ENCODE data around the gene ENC1.

DNA sequence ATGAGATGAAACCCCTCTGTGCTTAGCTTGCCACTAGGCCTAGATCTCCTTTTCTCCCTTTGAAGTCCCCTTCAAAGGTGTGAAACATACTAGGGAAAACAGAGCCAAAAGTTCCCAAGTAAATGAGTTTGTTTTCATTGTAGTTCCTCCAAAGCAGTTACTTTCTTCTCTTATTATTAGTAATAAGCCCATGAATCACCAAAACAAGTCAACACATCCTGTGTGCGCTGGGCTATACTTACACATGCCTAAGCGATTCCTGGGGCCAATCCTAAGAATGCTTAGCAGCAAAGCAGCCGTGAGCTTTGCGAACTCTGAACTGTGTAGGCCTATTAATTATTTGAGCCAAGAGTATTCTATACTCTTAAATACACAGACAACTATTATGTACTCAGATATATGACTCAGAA is 7.6 kb downstream of the ENC1 start:
- TF ChIP-seq, protein P1, sequence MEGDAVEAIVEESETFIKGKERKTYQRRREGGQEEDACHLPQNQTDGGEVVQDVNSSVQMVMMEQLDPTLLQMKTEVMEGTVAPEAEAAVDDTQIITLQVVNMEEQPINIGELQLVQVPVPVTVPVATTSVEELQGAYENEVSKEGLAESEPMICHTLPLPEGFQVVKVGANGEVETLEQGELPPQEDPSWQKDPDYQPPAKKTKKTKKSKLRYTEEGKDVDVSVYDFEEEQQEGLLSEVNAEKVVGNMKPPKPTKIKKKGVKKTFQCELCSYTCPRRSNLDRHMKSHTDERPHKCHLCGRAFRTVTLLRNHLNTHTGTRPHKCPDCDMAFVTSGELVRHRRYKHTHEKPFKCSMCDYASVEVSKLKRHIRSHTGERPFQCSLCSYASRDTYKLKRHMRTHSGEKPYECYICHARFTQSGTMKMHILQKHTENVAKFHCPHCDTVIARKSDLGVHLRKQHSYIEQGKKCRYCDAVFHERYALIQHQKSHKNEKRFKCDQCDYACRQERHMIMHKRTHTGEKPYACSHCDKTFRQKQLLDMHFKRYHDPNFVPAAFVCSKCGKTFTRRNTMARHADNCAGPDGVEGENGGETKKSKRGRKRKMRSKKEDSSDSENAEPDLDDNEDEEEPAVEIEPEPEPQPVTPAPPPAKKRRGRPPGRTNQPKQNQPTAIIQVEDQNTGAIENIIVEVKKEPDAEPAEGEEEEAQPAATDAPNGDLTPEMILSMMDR (IDR thresholded peaks at IDR 0.05): no peak
- TF ChIP-seq EP300 (IDR thresholded peaks at IDR 0.05): no peak

Data from ovary (tissue), 3 donors.